NCI-H2029 (cell line): ENCODE results near the gene JAZF1.

ENCODE experiments used
- DNase-seq: peaks from one replicate; lab custom pipeline; 2025; lab: John Stamatoyannopoulos, UW

Gene JAZF1

GRCh38 chr7:28191751-28192150 lies 11.2 kb upstream of the JAZF1 start:
- no peak for DNase-seq

- no peak for DNase-seq
Observed at GRCh38 chr7:28191184-28191583, 10.6 kb upstream of the JAZF1 start.

GRCh38 chr7:28190077-28190710 lies 9.6 kb upstream of the JAZF1 start:
- no peak for DNase-seq

- no peak for DNase-seq
Observed at GRCh38 chr7:28187012-28187411, 6.4 kb upstream of the JAZF1 start.

- DNase-seq: no peak
Observed at GRCh38 chr7:28183627-28184026, 3.0 kb upstream of the JAZF1 start.

- no peak for DNase-seq
Observed at GRCh38 chr7:28182071-28182471, 1.5 kb upstream of the JAZF1 start.

GRCh38 chr7:28181416-28181815 lies 821 bp upstream of the JAZF1 start:
- DNase-seq: no peak

- DNase-seq: no peak
Observed at GRCh38 chr7:28180031-28180363, 598 bp downstream of the JAZF1 start.

- DNase-seq: peak; percentile 55
Observed at GRCh38 chr7:28179120-28180030, 1.2 kb downstream of the JAZF1 start.

- no peak for DNase-seq
Observed at GRCh38 chr7:28178599-28178998, 2.0 kb downstream of the JAZF1 start.

- no peak for DNase-seq
Observed at GRCh38 chr7:28177836-28178235, 2.8 kb downstream of the JAZF1 start.

GRCh38 chr7:28176645-28177044 lies 4.0 kb downstream of the JAZF1 start:
- no peak for DNase-seq

GRCh38 chr7:28176174-28176573 lies 4.4 kb downstream of the JAZF1 start:
- DNase-seq: no peak

- no peak for DNase-seq
Observed at GRCh38 chr7:28174901-28175661, 5.5 kb downstream of the JAZF1 start.

GRCh38 chr7:28174442-28174841 lies 6.2 kb downstream of the JAZF1 start:
- DNase-seq: no peak

- no peak for DNase-seq
Observed at GRCh38 chr7:28173531-28173930, 7.1 kb downstream of the JAZF1 start.

GRCh38 chr7:28172958-28173357 lies 7.6 kb downstream of the JAZF1 start:
- no peak for DNase-seq

GRCh38 chr7:28170701-28171100 lies 9.9 kb downstream of the JAZF1 start:
- DNase-seq: no peak

GRCh38 chr7:28169230-28169629 lies 11.4 kb downstream of the JAZF1 start:
- DNase-seq: no peak

GRCh38 chr7:28168393-28169158 lies 12.0 kb downstream of the JAZF1 start:
- DNase-seq: no peak

- DNase-seq: no peak
Observed at GRCh38 chr7:28166982-28167715, 13.4 kb downstream of the JAZF1 start.
